CD4-positive, CD25-positive, alpha-beta regulatory T cell (primary cell): ENCODE measurements around the gene AUTS2. TPM values are rescaled to one million over a fixed set of nuclear protein-coding genes. Genes with fewer than 3 reads are reported as not detected.

Experiments
- ATAC-seq, 2 donors: fragments of 150-1000 bp; cut with Tn5 transposase; one replicate each; pipeline ENCODE4 v1.10.0; 2021; ENCODE audit warnings: low read depth in 2 of 2, moderate number of reproducible peaks in 2 of 2, moderate library complexity in 1 of 2
- DNase-seq, 3 donors: peaks; one replicate each; pipeline versions ENCODE4 v3.0.0 to v3.0.0-alpha.2; 2012 to 2022; ENCODE audit warnings: mixed read lengths in 1 of 3
- H3K27ac ChIP-seq: one replicate; pipeline ENCODE4 v1.7.0; 2013; ENCODE audit warnings: mild to moderate bottlenecking, low read length; ENCODE audit not compliant: insufficient read depth, poor library complexity, severe bottlenecking
- H3K27me3 ChIP-seq: one replicate; pipeline ENCODE4 v1.7.0; 2013; ENCODE audit warnings: low read length; ENCODE audit not compliant: control insufficient read depth, insufficient read depth
- H3K36me3 ChIP-seq: one replicate; pipeline ENCODE4 v1.7.0; 2013; ENCODE audit warnings: mild to moderate bottlenecking, low read length, moderate library complexity; ENCODE audit not compliant: control insufficient read depth, insufficient read depth
- H3K4me1 ChIP-seq: 2 replicates; pipeline ENCODE4 v1.7.0; 2013; ENCODE audit warnings: mild to moderate bottlenecking, low read length; ENCODE audit not compliant: insufficient read depth, control insufficient read depth, poor library complexity, severe bottlenecking
- H3K4me3 ChIP-seq: one replicate; pipeline ENCODE4 v1.7.0; 2013; ENCODE audit warnings: low read depth, mild to moderate bottlenecking, low read length, moderate library complexity
- H3K9me3 ChIP-seq, 2 experiments: 1 replicate in 1 of 2; 2 replicates in 1 of 2; pipeline ENCODE4 v1.7.0; 2013; ENCODE audit warnings: low read length in 2 of 2, mild to moderate bottlenecking in 1 of 2, moderate library complexity in 1 of 2; ENCODE audit not compliant: control insufficient read depth in 2 of 2
- H3K27ac Mint-ChIP-seq, 3 donors: one replicate each; pipeline ENCODE4 v1.8.0; 2020 to 2022; ENCODE audit warnings: mild to moderate bottlenecking in 3 of 3, mixed read lengths in 3 of 3, moderate library complexity in 2 of 3
- H3K27me3 Mint-ChIP-seq: one replicate; pipeline ENCODE4 v1.8.0; 2022; ENCODE audit warnings: mild to moderate bottlenecking, mixed read lengths
- H3K36me3 Mint-ChIP-seq: one replicate; pipeline ENCODE4 v1.8.0; 2020; ENCODE audit warnings: mixed read lengths
- H3K4me1 Mint-ChIP-seq, 4 donors: one replicate each; pipeline ENCODE4 v1.8.0; 2020 to 2022; ENCODE audit warnings: mixed read lengths in 4 of 4, mild to moderate bottlenecking in 1 of 4
- H3K4me3 Mint-ChIP-seq, 4 donors: one replicate each; pipeline ENCODE4 v1.8.0; 2020 to 2022; ENCODE audit warnings: mild to moderate bottlenecking in 4 of 4, mixed read lengths in 4 of 4, moderate library complexity in 3 of 4
- H3K9me3 Mint-ChIP-seq, 7 donors: one replicate each; pipeline ENCODE4 v1.8.0; 2020 to 2022; ENCODE audit warnings: mixed read lengths in 7 of 7, mild to moderate bottlenecking in 3 of 7, moderate library complexity in 2 of 7
- polyA plus RNA-seq, 4 donors: library from polyadenylated mRNA; unstranded; fragments of 300-500 nt; fragmentation: Illumina TruSeq; gene quantifications; one replicate each; pipeline ENCODE4 v1.2.3, GENCODE V29; 2021
- total RNA-seq: library from RNA; stranded (reverse); gene quantifications from one replicate; pipeline ENCODE4 v1.2.3, GENCODE V29; 2022

Gene AUTS2
- total and polyA plus RNA-seq, 5 donors from 2014 or later: 0.47 to 32.4 (median 0.74) TPM

GRCh38 chr7:70439651-70440050, 841.4 kb downstream of the AUTS2 start:
- Histone ChIP-seq H3K27me3 (no peaks in the 10 kb centered on the region), H3K4me3 (no peak overlapping the region), H3K36me3 (no peaks in the 10 kb centered on the region), H3K27ac (no peak overlapping the region), H3K4me1 (no peaks in the 10 kb centered on the region), H3K9me3 (no peaks in the 10 kb centered on the region)
- Mint-ChIP-seq H3K4me1 (no peaks in the 10 kb centered on the region), H3K36me3 (no peaks in the 10 kb centered on the region), H3K27me3 (no peaks in the 10 kb centered on the region), H3K4me3 (no peak overlapping the region), H3K9me3 (peaks cover 0 to 8% (median 1%) of the 10 kb centered on the region in 7 donors), H3K27ac (no peak overlapping the region)
- DNase-seq (no peak), ATAC-seq (no peak)

- Mint-ChIP-seq H3K27me3 (no peaks in the 10 kb centered on the region), H3K4me1 (no peaks in the 10 kb centered on the region), H3K36me3 (no peaks in the 10 kb centered on the region), H3K27ac (no peak overlapping the region), H3K4me3 (no peak overlapping the region), H3K9me3 (peaks cover 0 to 7% (median 0%) of the 10 kb centered on the region in 7 donors)
- no peaks in the 10 kb centered on the region for H3K9me3 ChIP-seq
- no peaks in the 10 kb centered on the region for H3K27me3 ChIP-seq
- no peaks in the 10 kb centered on the region for H3K4me1 ChIP-seq
- H3K36me3 ChIP-seq: no peaks in the 10 kb centered on the region
- no peak overlapping the region for H3K27ac ChIP-seq
- no peak overlapping the region for H3K4me3 ChIP-seq
- DNase-seq: no peak
- ATAC-seq: no peak
Measured at GRCh38 chr7:70446448-70447143, 848.3 kb downstream of the AUTS2 start.

GRCh38 chr7:70448312-70448906, 850.1 kb downstream of the AUTS2 start:
- no peak for DNase-seq
- Histone ChIP-seq H3K4me3 (no peak overlapping the region), H3K27ac (no peak overlapping the region), H3K9me3 (no peaks in the 10 kb centered on the region), H3K36me3 (no peaks in the 10 kb centered on the region), H3K27me3 (no peaks in the 10 kb centered on the region), H3K4me1 (no peaks in the 10 kb centered on the region)
- Mint-ChIP-seq H3K4me3 (no peak overlapping the region), H3K4me1 (no peaks in the 10 kb centered on the region), H3K36me3 (no peaks in the 10 kb centered on the region), H3K27ac (no peak overlapping the region), H3K9me3 (peaks cover 0 to 5% (median 0%) of the 10 kb centered on the region in 7 donors), H3K27me3 (no peaks in the 10 kb centered on the region)
- ATAC-seq: no peak

GRCh38 chr7:70450731-70451130, 852.5 kb downstream of the AUTS2 start:
- no peak overlapping the region for H3K27ac ChIP-seq
- no peaks in the 10 kb centered on the region for H3K27me3 ChIP-seq
- Mint-ChIP-seq H3K4me3 (no peak overlapping the region), H3K27ac (no peak overlapping the region), H3K9me3 (peaks cover 0 to 5% (median 0%) of the 10 kb centered on the region in 7 donors), H3K27me3 (no peaks in the 10 kb centered on the region), H3K36me3 (no peaks in the 10 kb centered on the region), H3K4me1 (peaks cover 0 to 5% (median 0%) of the 10 kb centered on the region in 4 donors)
- DNase-seq (no peak), ATAC-seq (no peak)
- no peaks in the 10 kb centered on the region for H3K4me1 ChIP-seq
- H3K36me3 ChIP-seq: no peaks in the 10 kb centered on the region
- H3K4me3 ChIP-seq: no peak overlapping the region
- no peaks in the 10 kb centered on the region for H3K9me3 ChIP-seq

GRCh38 chr7:70455925-70456324, 857.6 kb downstream of the AUTS2 start:
- H3K4me3 Mint-ChIP-seq: peak overlapping the region in 1 of 4 donors; percentile 8

GRCh38 chr7:70456719-70457118, 858.4 kb downstream of the AUTS2 start:
- H3K4me1 Mint-ChIP-seq: peaks cover 0 to 33% (median 11%) of the 10 kb centered on the region in 4 donors
- Histone ChIP-seq H3K9me3 (no peaks in the 10 kb centered on the region), H3K4me1 (peaks cover 7% of the 10 kb centered on the region), H3K4me3 (no peak overlapping the region), H3K36me3 (no peaks in the 10 kb centered on the region), H3K27me3 (no peaks in the 10 kb centered on the region), H3K27ac (no peak overlapping the region)
- peaks cover 0 to 4% (median 1%) of the 10 kb centered on the region in 7 donors for H3K9me3 Mint-ChIP-seq
- H3K36me3 Mint-ChIP-seq: no peaks in the 10 kb centered on the region
- peak overlapping the region in 1 of 3 donors; percentile 36 for H3K27ac Mint-ChIP-seq
- DNase-seq: peak in 1 of 3 donors; percentile 30
- H3K27me3 Mint-ChIP-seq: no peaks in the 10 kb centered on the region
- ATAC-seq: no peak
- peak overlapping the region in 1 of 4 donors; percentile 31 for H3K4me3 Mint-ChIP-seq

More at GRCh38 chr7:70455925-70456324, 857.6 kb downstream of the AUTS2 start:
- Mint-ChIP-seq H3K4me1 (peaks cover 0 to 33% (median 11%) of the 10 kb centered on the region in 4 donors), H3K36me3 (no peaks in the 10 kb centered on the region), H3K9me3 (peaks cover 0 to 4% (median 1%) of the 10 kb centered on the region in 7 donors), H3K27me3 (no peaks in the 10 kb centered on the region), H3K27ac (peak overlapping the region in 1 of 3 donors; percentile 56)
- H3K27me3 ChIP-seq: no peaks in the 10 kb centered on the region
- H3K4me3 ChIP-seq: no peak overlapping the region
- peaks cover 7% of the 10 kb centered on the region for H3K4me1 ChIP-seq
- ATAC-seq (no peak), DNase-seq (no peak)
- no peaks in the 10 kb centered on the region for H3K36me3 ChIP-seq
- no peaks in the 10 kb centered on the region for H3K9me3 ChIP-seq
- H3K27ac ChIP-seq: no peak overlapping the region

- Histone ChIP-seq H3K4me3 (no peak overlapping the region), H3K27me3 (no peaks in the 10 kb centered on the region), H3K36me3 (no peaks in the 10 kb centered on the region), H3K27ac (no peak overlapping the region), H3K9me3 (no peaks in the 10 kb centered on the region), H3K4me1 (peaks cover 7% of the 10 kb centered on the region)
- DNase-seq (no peak), ATAC-seq (no peak)
- H3K4me1 Mint-ChIP-seq: peaks cover 0 to 33% (median 11%) of the 10 kb centered on the region in 4 donors
- no peak overlapping the region for H3K27ac Mint-ChIP-seq
- H3K36me3 Mint-ChIP-seq: no peaks in the 10 kb centered on the region
- no peak overlapping the region for H3K4me3 Mint-ChIP-seq
- H3K9me3 Mint-ChIP-seq: peaks cover 0 to 8% (median 1%) of the 10 kb centered on the region in 7 donors
- H3K27me3 Mint-ChIP-seq: no peaks in the 10 kb centered on the region
Measured at GRCh38 chr7:70457482-70457881, 859.2 kb downstream of the AUTS2 start.
